Astrocyte (in vitro differentiated cells and primary cell): ENCODE measurements around the gene TIGAR. TPM values are rescaled to one million over a fixed set of nuclear protein-coding genes. Genes with fewer than 3 reads are reported as not detected.

Experiments used
- DNase-seq: peaks from one replicate; pipeline ENCODE4 v3.0.0-alpha.2; 2010; ENCODE audit warnings: low read depth
- FAIRE-seq: peaks from 2 replicates; lab custom pipeline; 2011; peaks lifted over from hg19 to GRCh38; lab: Jason Lieb, UNC
- H2AFZ ChIP-seq: 2 replicates; pipeline ENCODE4 v1.6.0; 2012; ENCODE audit warnings: low read depth, low read length, inconsistent platforms
- H3K27ac ChIP-seq: 2 replicates; pipeline ENCODE4 v1.5.1; 2011; ENCODE audit warnings: low read depth, low read length, inconsistent platforms
- H3K27me3 ChIP-seq: 2 replicates; pipeline ENCODE4 v1.6.0; 2011; ENCODE audit warnings: low read length, inconsistent platforms; ENCODE audit not compliant: insufficient read depth
- H3K36me3 ChIP-seq: 2 replicates; pipeline ENCODE4 v1.5.1; 2011; ENCODE audit warnings: low read length, inconsistent platforms; ENCODE audit not compliant: insufficient read depth
- H3K4me1 ChIP-seq: 2 replicates; pipeline ENCODE4 v1.5.1; 2011; ENCODE audit warnings: low read length, inconsistent platforms; ENCODE audit not compliant: insufficient read depth
- H3K4me2 ChIP-seq: 2 replicates; pipeline ENCODE4 v1.6.0; 2012; ENCODE audit warnings: low read length, inconsistent platforms
- H3K4me3 ChIP-seq: 2 replicates; pipeline ENCODE4 v1.5.1; 2011; ENCODE audit warnings: low read depth, mild to moderate bottlenecking, low read length, inconsistent platforms; ENCODE audit not compliant: insufficient read depth
- H3K79me2 ChIP-seq: 2 replicates; pipeline ENCODE4 v1.6.0; 2012; ENCODE audit warnings: mild to moderate bottlenecking, low read length, inconsistent platforms; ENCODE audit not compliant: insufficient read depth
- H3K9ac ChIP-seq: 2 replicates; pipeline ENCODE4 v1.6.0; 2012; ENCODE audit warnings: mild to moderate bottlenecking, low read length, inconsistent platforms
- H3K9me3 ChIP-seq: 2 replicates; pipeline ENCODE4 v1.5.1; 2012; ENCODE audit warnings: low read depth, mild to moderate bottlenecking, low read length, inconsistent platforms; ENCODE audit not compliant: insufficient read depth
- H4K20me1 ChIP-seq: 2 replicates; pipeline ENCODE4 v1.6.0; 2012; ENCODE audit warnings: low read length, inconsistent platforms; ENCODE audit not compliant: insufficient read depth
- H3K27ac Mint-ChIP-seq: one replicate; pipeline ENCODE4 v1.8.0; 2021; ENCODE audit warnings: mild to moderate bottlenecking, mixed read lengths; ENCODE audit not compliant: unreplicated experiment
- H3K27me3 Mint-ChIP-seq: one replicate; pipeline ENCODE4 v1.8.0; 2021; ENCODE audit warnings: low read depth, mixed read lengths; ENCODE audit not compliant: unreplicated experiment
- H3K36me3 Mint-ChIP-seq: one replicate; pipeline ENCODE4 v1.8.0; 2021; ENCODE audit warnings: low read depth, mixed read lengths; ENCODE audit not compliant: unreplicated experiment
- H3K4me1 Mint-ChIP-seq: one replicate; pipeline ENCODE4 v1.8.0; 2021; ENCODE audit warnings: low read depth, mixed read lengths; ENCODE audit not compliant: unreplicated experiment
- H3K4me3 Mint-ChIP-seq: one replicate; pipeline ENCODE4 v1.8.0; 2021; ENCODE audit warnings: mild to moderate bottlenecking, moderate library complexity, mixed read lengths; ENCODE audit not compliant: unreplicated experiment
- H3K9me3 Mint-ChIP-seq: one replicate; pipeline ENCODE4 v1.8.0; 2021; ENCODE audit warnings: mild to moderate bottlenecking, mixed read lengths; ENCODE audit not compliant: unreplicated experiment
- EZH2 ChIP-seq: IDR thresholded peaks from 2 replicates; pipeline ENCODE4 v1.6.1; 2012; ENCODE audit warnings: mild to moderate bottlenecking, low read length, inconsistent platforms; ENCODE audit not compliant: insufficient read depth
- total RNA-seq: library from RNA; stranded (reverse); gene quantifications from 2 replicates; pipeline ENCODE4 v1.2.1, GENCODE V29; 2021
- TF ChIP-seq, protein P1 (sequence below): IDR thresholded peaks from 2 replicates; pipeline ENCODE4 v1.5.1; 2011; ENCODE audit warnings: low read depth, mild to moderate bottlenecking, inconsistent platforms, low read length, moderate library complexity; ENCODE audit not compliant: insufficient read depth

Gene TIGAR
- total RNA-seq, 1 donor from 2014 or later = 91.7 TPM

- Histone ChIP-seq H3K9ac (no peak overlapping the region), H3K27ac (no peak overlapping the region), H3K27me3 (peaks cover 9% of the 10 kb centered on the region), H3K4me1 (no peaks in the 10 kb centered on the region), H3K4me2 (no peak overlapping the region), H4K20me1 (peaks cover 19% of the 10 kb centered on the region), H3K79me2 (no peaks in the 10 kb centered on the region), H3K36me3 (no peaks in the 10 kb centered on the region), H3K9me3 (no peaks in the 10 kb centered on the region), H3K4me3 (no peak overlapping the region), H2AFZ (no peak overlapping the region)
- H3K36me3 Mint-ChIP-seq = peaks cover 53% of the 10 kb centered on the region
- TF ChIP-seq EZH2 = no peak
- TF ChIP-seq, protein P1, sequence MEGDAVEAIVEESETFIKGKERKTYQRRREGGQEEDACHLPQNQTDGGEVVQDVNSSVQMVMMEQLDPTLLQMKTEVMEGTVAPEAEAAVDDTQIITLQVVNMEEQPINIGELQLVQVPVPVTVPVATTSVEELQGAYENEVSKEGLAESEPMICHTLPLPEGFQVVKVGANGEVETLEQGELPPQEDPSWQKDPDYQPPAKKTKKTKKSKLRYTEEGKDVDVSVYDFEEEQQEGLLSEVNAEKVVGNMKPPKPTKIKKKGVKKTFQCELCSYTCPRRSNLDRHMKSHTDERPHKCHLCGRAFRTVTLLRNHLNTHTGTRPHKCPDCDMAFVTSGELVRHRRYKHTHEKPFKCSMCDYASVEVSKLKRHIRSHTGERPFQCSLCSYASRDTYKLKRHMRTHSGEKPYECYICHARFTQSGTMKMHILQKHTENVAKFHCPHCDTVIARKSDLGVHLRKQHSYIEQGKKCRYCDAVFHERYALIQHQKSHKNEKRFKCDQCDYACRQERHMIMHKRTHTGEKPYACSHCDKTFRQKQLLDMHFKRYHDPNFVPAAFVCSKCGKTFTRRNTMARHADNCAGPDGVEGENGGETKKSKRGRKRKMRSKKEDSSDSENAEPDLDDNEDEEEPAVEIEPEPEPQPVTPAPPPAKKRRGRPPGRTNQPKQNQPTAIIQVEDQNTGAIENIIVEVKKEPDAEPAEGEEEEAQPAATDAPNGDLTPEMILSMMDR = no peak
- peaks cover 55% of the 10 kb centered on the region for H3K4me1 Mint-ChIP-seq
- FAIRE-seq (no peak), DNase-seq (no peak)
- H3K9me3 Mint-ChIP-seq = no peaks in the 10 kb centered on the region
- peak overlapping the region; percentile 53 for H3K27ac Mint-ChIP-seq
- H3K27me3 Mint-ChIP-seq = no peaks in the 10 kb centered on the region
- H3K4me3 Mint-ChIP-seq = no peak overlapping the region
Observed at GRCh38 chr12:4283512-4284255, 37.3 kb upstream of the TIGAR start.

DNA sequence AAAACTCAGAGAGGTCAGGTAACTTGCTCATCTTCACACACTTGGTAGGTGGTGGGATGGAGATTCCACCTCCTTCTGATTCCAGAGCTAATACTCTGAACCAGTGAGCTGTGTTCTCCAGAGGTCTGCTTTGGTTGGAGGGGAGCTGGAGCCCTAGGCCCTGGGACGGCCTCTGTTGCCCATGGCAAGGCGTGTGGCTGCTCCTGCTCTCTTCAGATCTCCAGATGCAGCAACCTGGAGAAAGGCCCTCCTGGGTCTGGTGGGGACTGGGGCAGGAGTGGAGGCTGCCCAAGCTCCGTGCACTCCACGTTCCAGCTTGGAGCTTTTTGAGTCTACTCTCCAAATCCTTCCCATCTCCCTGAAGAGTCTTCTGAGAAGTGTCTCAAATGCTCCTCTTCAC lies 36.7 kb upstream of the TIGAR start:
- Mint-ChIP-seq H3K4me1 (peaks cover 52% of the 10 kb centered on the region), H3K36me3 (peaks cover 48% of the 10 kb centered on the region), H3K9me3 (no peaks in the 10 kb centered on the region), H3K27me3 (no peaks in the 10 kb centered on the region), H3K4me3 (no peak overlapping the region), H3K27ac (no peak overlapping the region)
- Histone ChIP-seq H3K27me3 (peaks cover 10% of the 10 kb centered on the region), H3K27ac (no peak overlapping the region), H3K9ac (no peak overlapping the region), H3K79me2 (no peaks in the 10 kb centered on the region), H3K36me3 (no peaks in the 10 kb centered on the region), H4K20me1 (peaks cover 18% of the 10 kb centered on the region), H2AFZ (no peak overlapping the region), H3K4me1 (no peaks in the 10 kb centered on the region), H3K4me2 (no peak overlapping the region), H3K4me3 (no peak overlapping the region), H3K9me3 (no peaks in the 10 kb centered on the region)
- FAIRE-seq = no peak
- TF ChIP-seq, protein P1 = no peak
- TF ChIP-seq EZH2 = no peak
- no peak for DNase-seq

DNA sequence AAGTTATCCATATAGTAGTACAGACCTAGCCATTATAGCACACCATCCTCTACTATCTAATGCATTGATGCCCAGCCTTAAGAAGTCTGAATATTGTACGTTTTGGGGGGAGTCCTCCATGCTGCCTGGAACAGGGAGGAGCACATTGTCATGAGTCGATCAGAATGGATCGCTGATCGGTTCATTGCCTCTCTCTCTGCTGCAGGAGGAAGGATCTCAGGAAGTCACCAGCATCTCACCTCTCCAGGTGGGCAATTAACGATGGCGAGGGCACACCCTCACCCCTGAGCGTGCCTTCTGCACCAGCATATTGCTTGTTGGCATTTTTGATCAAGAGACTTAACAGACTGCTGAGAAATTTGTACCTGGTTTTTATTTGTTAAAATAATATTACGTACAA lies 35.9 kb upstream of the TIGAR start:
- no peaks in the 10 kb centered on the region for H3K9me3 Mint-ChIP-seq
- H3K9ac ChIP-seq = no peak overlapping the region
- peaks cover 45% of the 10 kb centered on the region for H3K4me1 Mint-ChIP-seq
- H4K20me1 ChIP-seq = peaks cover 13% of the 10 kb centered on the region
- H3K27me3 Mint-ChIP-seq = no peaks in the 10 kb centered on the region
- H3K4me1 ChIP-seq = no peaks in the 10 kb centered on the region
- H3K9me3 ChIP-seq = no peaks in the 10 kb centered on the region
- no peak for TF ChIP-seq EZH2
- TF ChIP-seq, protein P1 = no peak
- no peak overlapping the region for H3K4me3 ChIP-seq
- no peak overlapping the region for H3K27ac Mint-ChIP-seq
- H3K27me3 ChIP-seq = peaks cover 5% of the 10 kb centered on the region
- no peak overlapping the region for H3K4me3 Mint-ChIP-seq
- no peak overlapping the region for H3K27ac ChIP-seq
- DNase-seq (no peak), FAIRE-seq (no peak)
- no peaks in the 10 kb centered on the region for H3K79me2 ChIP-seq
- no peaks in the 10 kb centered on the region for H3K36me3 ChIP-seq
- H2AFZ ChIP-seq = no peak overlapping the region
- no peak overlapping the region for H3K4me2 ChIP-seq
- peaks cover 47% of the 10 kb centered on the region for H3K36me3 Mint-ChIP-seq
